SU-DHL-6 (cell line): ENCODE measurements around the gene CLDN6.

Source experiments
- H2AFZ ChIP-seq: fragments of 200-600 bp; sonication (generic); 2 replicates; pipeline ENCODE4 v1.6.1; 2014; ENCODE audit warnings: low read depth, mild to moderate bottlenecking, moderate library complexity, mixed read lengths, antibody characterized with exemption, low read length; ENCODE audit not compliant: severe bottlenecking
- H3F3A ChIP-seq: fragments of 200-600 bp; shearing (Covaris generic); 2 replicates; pipeline ENCODE4 v1.6.0; 2016; ENCODE audit warnings: antibody characterized with exemption, mild to moderate bottlenecking; ENCODE audit not compliant: insufficient read depth
- H3K27ac ChIP-seq: fragments of 200-600 bp; sonication (generic); 2 replicates; pipeline ENCODE4 v1.5.1; 2016; ENCODE audit warnings: low read depth, mild to moderate bottlenecking, low read length, moderate library complexity, mixed read lengths
- H3K27me3 ChIP-seq: fragments of 200-600 bp; sonication (generic), shearing (Covaris generic); 2 replicates; pipeline ENCODE4 v1.6.0; 2014; ENCODE audit warnings: mild to moderate bottlenecking, low read length
- H3K36me3 ChIP-seq: fragments of 200-600 bp; sonication (generic); 2 replicates; pipeline ENCODE4 v1.6.1; 2014; ENCODE audit warnings: mild to moderate bottlenecking, low read length, mixed read lengths
- H3K4me2 ChIP-seq: fragments of 300-600, 200-600 bp; shearing (Covaris generic), sonication (generic); 2 replicates; pipeline ENCODE4 v1.6.0; 2014; ENCODE audit warnings: low read length, low read depth, mild to moderate bottlenecking; ENCODE audit not compliant: poor library complexity, severe bottlenecking
- H3K4me3 ChIP-seq: fragments of 200-600 bp; sonication (generic); 2 replicates; pipeline ENCODE4 v1.5.1; 2014; ENCODE audit warnings: antibody characterized with exemption, low read length, mild to moderate bottlenecking, mixed read lengths; ENCODE audit not compliant: insufficient read depth, poor library complexity, severe bottlenecking
- H3K79me2 ChIP-seq: fragments of 200-600 bp; sonication (generic); 2 replicates; pipeline ENCODE4 v1.6.1; 2014; ENCODE audit warnings: mild to moderate bottlenecking, low read length, moderate library complexity; ENCODE audit not compliant: insufficient read depth
- H3K9ac ChIP-seq: fragments of 200-600 bp; sonication (generic); 2 replicates; pipeline ENCODE4 v1.7.0; 2014; ENCODE audit warnings: mild to moderate bottlenecking, low read length
- H3K9me2 ChIP-seq: fragments of 200-600 bp; sonication (generic); replicated peaks from 2 replicates; pipeline ENCODE4 v1.6.1; 2014; ENCODE audit warnings: low read length; ENCODE audit not compliant: insufficient read depth
- H3K9me3 ChIP-seq: fragments of 200-600 bp; sonication (generic); 2 replicates; pipeline ENCODE4 v1.6.1; 2014; ENCODE audit warnings: low read length, mixed read lengths; ENCODE audit not compliant: insufficient read depth
- H4K20me1 ChIP-seq: fragments of 200-600 bp; sonication (generic); 2 replicates; pipeline ENCODE4 v1.6.1; 2014; ENCODE audit warnings: low read depth, mild to moderate bottlenecking, antibody characterized with exemption, low read length, moderate library complexity, mixed read lengths
- CTCF ChIP-seq: fragments of 200-600 bp; sonication (generic); IDR thresholded peaks from one replicate; pipeline ENCODE4 v1.5.1; 2017; ENCODE audit warnings: antibody characterized with exemption, mild to moderate bottlenecking, low read length, moderate library complexity; ENCODE audit not compliant: insufficient read depth, poor library complexity, severe bottlenecking
- EZH2phosphoT487 ChIP-seq: fragments of 200-600 bp; sonication (generic), shearing (Covaris generic); conservative IDR thresholded peaks from 2 replicates; pipeline ENCODE4 v1.6.1; 2018; ENCODE audit warnings: mild to moderate bottlenecking, antibody characterized with exemption, low read length, moderate library complexity, mixed read lengths

The CLDN6 gene

GRCh38 chr16:3047387-3047720 is 29.4 kb upstream of the CLDN6 start:
- Histone ChIP-seq H3K4me2 (no peak overlapping the region), H3K27me3 (no peaks in the 10 kb centered on the region), H3K9ac (no peak overlapping the region), H3K4me3 (no peak overlapping the region), H3K9me3 (no peaks in the 10 kb centered on the region), H2AFZ (no peak overlapping the region), H3K36me3 (no peaks in the 10 kb centered on the region), H3K9me2 (no peaks in the 10 kb centered on the region), H3K79me2 (no peaks in the 10 kb centered on the region), H4K20me1 (no peaks in the 10 kb centered on the region), H3F3A (no peaks in the 10 kb centered on the region), H3K27ac (no peak overlapping the region)
- TF ChIP-seq EZH2phosphoT487 (no peak), CTCF (no peak)

- H3K4me3 ChIP-seq: no peak overlapping the region
- no peaks in the 10 kb centered on the region for H3K27me3 ChIP-seq
- H3K36me3 ChIP-seq: no peaks in the 10 kb centered on the region
- peak overlapping the region; percentile 49 for H3K4me2 ChIP-seq
- no peaks in the 10 kb centered on the region for H3K79me2 ChIP-seq
- H3K9me2 ChIP-seq: no peaks in the 10 kb centered on the region
- H3K27ac ChIP-seq: no peak overlapping the region
- no peaks in the 10 kb centered on the region for H4K20me1 ChIP-seq
- H3K9ac ChIP-seq: no peak overlapping the region
- TF ChIP-seq CTCF (no peak), EZH2phosphoT487 (no peak)
- H3F3A ChIP-seq: no peaks in the 10 kb centered on the region
- H3K9me3 ChIP-seq: no peaks in the 10 kb centered on the region
- no peak overlapping the region for H2AFZ ChIP-seq
Measured at GRCh38 chr16:3046641-3047386, 28.8 kb upstream of the CLDN6 start.

- H4K20me1 ChIP-seq: no peaks in the 10 kb centered on the region
- no peaks in the 10 kb centered on the region for H3K36me3 ChIP-seq
- H3K9me3 ChIP-seq: no peaks in the 10 kb centered on the region
- no peaks in the 10 kb centered on the region for H3F3A ChIP-seq
- H3K27ac ChIP-seq: no peak within 1 kb of the TSS
- no peaks in the 10 kb centered on the region for H3K27me3 ChIP-seq
- H2AFZ ChIP-seq: no peak within 1 kb of the TSS
- H3K9ac ChIP-seq: peak within 1 kb of the TSS; percentile 28
- TF ChIP-seq EZH2phosphoT487 (no peak; the same call in 1 of the 2 replicates), CTCF (no peak)
- peak within 1 kb of the TSS; percentile 25 for H3K4me3 ChIP-seq
- no peaks in the 10 kb centered on the region for H3K9me2 ChIP-seq
- peak within 1 kb of the TSS; percentile 49 for H3K4me2 ChIP-seq
- no peaks in the 10 kb centered on the region for H3K79me2 ChIP-seq
Measured at GRCh38 chr16:3045758-3046640, 28.0 kb upstream of the CLDN6 start, which contains the start of gene MMP25. Gene MMP25 (plus strand): TSS chr16:3046561. CDS start chr16:3046918, 357 bp downstream.
